ENCODE measurements around the gene KCTD2. TPM values are rescaled to one million over a fixed set of nuclear protein-coding genes. Genes with fewer than 3 reads are reported as not detected.

The KCTD2 gene
- total and polyA plus RNA-seq, 2 of the 13 experiments (the other 11 are each of a cell fraction or from before 2014, with no cell fraction given) = 28.3 to 32.6 TPM

DNA sequence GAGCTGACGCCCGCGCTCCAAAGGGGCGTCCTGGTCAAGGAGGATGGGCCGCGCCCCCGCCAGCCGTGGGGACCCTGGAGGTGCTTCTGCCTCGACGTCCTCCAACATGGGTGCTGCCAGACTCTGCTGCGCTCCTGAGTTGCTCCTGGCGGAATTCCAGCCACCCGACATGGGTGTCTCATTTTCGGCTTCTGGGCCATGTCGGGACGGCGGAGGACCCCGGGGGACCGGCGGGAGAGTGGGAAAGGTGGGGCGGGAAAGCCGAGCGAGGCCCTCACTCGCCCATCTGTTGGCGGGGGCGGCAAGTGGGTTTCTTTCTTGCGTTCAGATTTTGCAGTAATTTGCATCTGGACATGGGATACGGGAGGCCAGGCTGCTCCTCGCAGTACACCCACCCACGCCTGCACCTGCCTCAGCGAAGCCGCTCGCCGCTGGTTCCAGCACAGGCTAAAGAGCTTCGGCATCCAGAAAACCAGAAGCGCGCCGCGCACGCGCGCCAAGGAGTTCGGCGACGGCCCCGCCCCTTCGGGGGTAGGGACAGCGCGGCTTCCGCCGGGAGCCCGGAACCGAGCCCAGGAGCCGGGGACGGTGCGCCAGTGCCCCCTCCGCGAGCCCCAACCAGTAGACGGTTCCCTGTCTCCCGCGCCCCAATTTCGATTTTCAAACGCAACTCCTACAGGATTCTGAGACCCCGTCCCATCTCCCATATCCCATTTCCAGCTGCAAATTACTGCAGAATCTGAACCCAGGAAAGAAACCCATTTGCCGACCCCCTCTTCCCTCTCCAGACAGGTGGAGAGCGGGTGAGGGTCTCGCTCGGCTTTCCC lies 62.6 kb downstream of the KCTD2 start, which contains the start of gene ARMC7 (continued):
- no peak for TF ChIP-seq ZNF7 (CRISPR knock-in tag; IDR thresholded peaks at IDR 0.05)
- TF ChIP-seq, protein P1, sequence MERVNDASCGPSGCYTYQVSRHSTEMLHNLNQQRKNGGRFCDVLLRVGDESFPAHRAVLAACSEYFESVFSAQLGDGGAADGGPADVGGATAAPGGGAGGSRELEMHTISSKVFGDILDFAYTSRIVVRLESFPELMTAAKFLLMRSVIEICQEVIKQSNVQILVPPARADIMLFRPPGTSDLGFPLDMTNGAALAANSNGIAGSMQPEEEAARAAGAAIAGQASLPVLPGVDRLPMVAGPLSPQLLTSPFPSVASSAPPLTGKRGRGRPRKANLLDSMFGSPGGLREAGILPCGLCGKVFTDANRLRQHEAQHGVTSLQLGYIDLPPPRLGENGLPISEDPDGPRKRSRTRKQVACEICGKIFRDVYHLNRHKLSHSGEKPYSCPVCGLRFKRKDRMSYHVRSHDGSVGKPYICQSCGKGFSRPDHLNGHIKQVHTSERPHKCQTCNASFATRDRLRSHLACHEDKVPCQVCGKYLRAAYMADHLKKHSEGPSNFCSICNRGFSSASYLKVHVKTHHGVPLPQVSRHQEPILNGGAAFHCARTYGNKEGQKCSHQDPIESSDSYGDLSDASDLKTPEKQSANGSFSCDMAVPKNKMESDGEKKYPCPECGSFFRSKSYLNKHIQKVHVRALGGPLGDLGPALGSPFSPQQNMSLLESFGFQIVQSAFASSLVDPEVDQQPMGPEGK (CRISPR knock-in tag; IDR thresholded peaks at IDR 0.05) = peak; percentile 66
- TF ChIP-seq, protein P2, sequence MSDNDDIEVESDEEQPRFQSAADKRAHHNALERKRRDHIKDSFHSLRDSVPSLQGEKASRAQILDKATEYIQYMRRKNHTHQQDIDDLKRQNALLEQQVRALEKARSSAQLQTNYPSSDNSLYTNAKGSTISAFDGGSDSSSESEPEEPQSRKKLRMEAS (IDR thresholded peaks at IDR 0.05) = peak; percentile 77
- peak; percentile 85; the same call in 1 of the 2 replicates for TF ChIP-seq NR3C1 (CRISPR knock-in tag; IDR thresholded peaks at IDR 0.05)
- TF ChIP-seq ZNF792 (CRISPR knock-in tag; IDR thresholded peaks at IDR 0.05) = peak; percentile 17; the same call in 1 of the 2 replicates
- TF ChIP-seq ZNF709 (CRISPR knock-in tag; IDR thresholded peaks at IDR 0.05) = peak; percentile 72; the same call in 1 of the 2 replicates
- TF ChIP-seq ETV6 (CRISPR knock-in tag; conservative IDR thresholded peaks at IDR 0.05) = 0 out of 2 replicates have a peak, but pooled peaks have one; percentile 55
- TF ChIP-seq, protein P3, sequence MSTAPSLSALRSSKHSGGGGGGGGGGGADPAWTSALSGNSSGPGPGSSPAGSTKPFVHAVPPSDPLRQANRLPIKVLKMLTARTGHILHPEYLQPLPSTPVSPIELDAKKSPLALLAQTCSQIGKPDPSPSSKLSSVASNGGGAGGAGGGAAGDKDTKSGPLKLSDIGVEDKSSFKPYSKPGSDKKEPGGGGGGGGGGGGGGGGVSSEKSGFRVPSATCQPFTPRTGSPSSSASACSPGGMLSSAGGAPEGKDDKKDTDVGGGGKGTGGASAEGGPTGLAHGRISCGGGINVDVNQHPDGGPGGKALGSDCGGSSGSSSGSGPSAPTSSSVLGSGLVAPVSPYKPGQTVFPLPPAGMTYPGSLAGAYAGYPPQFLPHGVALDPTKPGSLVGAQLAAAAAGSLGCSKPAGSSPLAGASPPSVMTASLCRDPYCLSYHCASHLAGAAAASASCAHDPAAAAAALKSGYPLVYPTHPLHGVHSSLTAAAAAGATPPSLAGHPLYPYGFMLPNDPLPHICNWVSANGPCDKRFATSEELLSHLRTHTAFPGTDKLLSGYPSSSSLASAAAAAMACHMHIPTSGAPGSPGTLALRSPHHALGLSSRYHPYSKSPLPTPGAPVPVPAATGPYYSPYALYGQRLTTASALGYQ (CRISPR knock-in tag; IDR thresholded peaks at IDR 0.05) = peak; percentile 33; the same call in 1 of the 2 replicates
- TF ChIP-seq, protein P4, sequence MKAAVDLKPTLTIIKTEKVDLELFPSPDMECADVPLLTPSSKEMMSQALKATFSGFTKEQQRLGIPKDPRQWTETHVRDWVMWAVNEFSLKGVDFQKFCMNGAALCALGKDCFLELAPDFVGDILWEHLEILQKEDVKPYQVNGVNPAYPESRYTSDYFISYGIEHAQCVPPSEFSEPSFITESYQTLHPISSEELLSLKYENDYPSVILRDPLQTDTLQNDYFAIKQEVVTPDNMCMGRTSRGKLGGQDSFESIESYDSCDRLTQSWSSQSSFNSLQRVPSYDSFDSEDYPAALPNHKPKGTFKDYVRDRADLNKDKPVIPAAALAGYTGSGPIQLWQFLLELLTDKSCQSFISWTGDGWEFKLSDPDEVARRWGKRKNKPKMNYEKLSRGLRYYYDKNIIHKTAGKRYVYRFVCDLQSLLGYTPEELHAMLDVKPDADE (CRISPR knock-in tag; IDR thresholded peaks at IDR 0.05) = peak; percentile 86; the same call in 1 of the 2 replicates
- peak; percentile 74 for TF ChIP-seq ERF (CRISPR knock-in tag; IDR thresholded peaks at IDR 0.05)
- TF ChIP-seq ZBTB38 (CRISPR knock-in tag; IDR thresholded peaks at IDR 0.05) = peak; percentile 39
- TF ChIP-seq, protein P5, sequence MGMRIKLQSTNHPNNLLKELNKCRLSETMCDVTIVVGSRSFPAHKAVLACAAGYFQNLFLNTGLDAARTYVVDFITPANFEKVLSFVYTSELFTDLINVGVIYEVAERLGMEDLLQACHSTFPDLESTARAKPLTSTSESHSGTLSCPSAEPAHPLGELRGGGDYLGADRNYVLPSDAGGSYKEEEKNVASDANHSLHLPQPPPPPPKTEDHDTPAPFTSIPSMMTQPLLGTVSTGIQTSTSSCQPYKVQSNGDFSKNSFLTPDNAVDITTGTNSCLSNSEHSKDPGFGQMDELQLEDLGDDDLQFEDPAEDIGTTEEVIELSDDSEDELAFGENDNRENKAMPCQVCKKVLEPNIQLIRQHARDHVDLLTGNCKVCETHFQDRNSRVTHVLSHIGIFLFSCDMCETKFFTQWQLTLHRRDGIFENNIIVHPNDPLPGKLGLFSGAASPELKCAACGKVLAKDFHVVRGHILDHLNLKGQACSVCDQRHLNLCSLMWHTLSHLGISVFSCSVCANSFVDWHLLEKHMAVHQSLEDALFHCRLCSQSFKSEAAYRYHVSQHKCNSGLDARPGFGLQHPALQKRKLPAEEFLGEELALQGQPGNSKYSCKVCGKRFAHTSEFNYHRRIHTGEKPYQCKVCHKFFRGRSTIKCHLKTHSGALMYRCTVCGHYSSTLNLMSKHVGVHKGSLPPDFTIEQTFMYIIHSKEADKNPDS (CRISPR knock-in tag; IDR thresholded peaks at IDR 0.05) = 0 out of 2 replicates have a peak, but pooled peaks have one; percentile 35
- TF ChIP-seq ZNF430 (CRISPR knock-in tag; IDR thresholded peaks at IDR 0.05) = peak; percentile 69; the same call in 1 of the 2 replicates
- peak; percentile 0; the same call in 1 of the 2 replicates for TF ChIP-seq ZNF550 (CRISPR knock-in tag; IDR thresholded peaks at IDR 0.05; ENCODE audit: borderline replicate concordance)
- no peak for TF ChIP-seq RFXANK (CRISPR knock-in tag; IDR thresholded peaks at IDR 0.05)
- no peak for TF ChIP-seq ZNF652 (CRISPR knock-in tag; IDR thresholded peaks at IDR 0.05; ENCODE audit: borderline replicate concordance, low read depth)
- peak; percentile 81 for TF ChIP-seq PHF20 (CRISPR knock-in tag; IDR thresholded peaks at IDR 0.05)
- 0 out of 2 replicates have a peak, but pooled peaks have one; percentile 59 for TF ChIP-seq MEIS1 (CRISPR knock-in tag; IDR thresholded peaks at IDR 0.05; ENCODE audit: borderline replicate concordance)

All from HepG2 (cell line).